HEK293T (cell line): ENCODE results near the gene POLN.

Experiments
- BHLHE40 ChIP-seq: fragments of 450-650 bp; IDR thresholded peaks from 2 replicates; pipeline ENCODE4 v1.6.1; 2016; ENCODE audit warnings: mild to moderate bottlenecking, moderate library complexity, borderline replicate concordance
- ELF4 ChIP-seq: fragments of 450-650 bp; IDR thresholded peaks from 2 replicates; pipeline ENCODE4 v1.6.1; 2017; ENCODE audit warnings: antibody characterized with exemption
- SP1 ChIP-seq: fragments of 450-650 bp; IDR thresholded peaks from 2 replicates; pipeline ENCODE4 v1.6.1; 2017

GRCh38 chr4:2126309-2127043 lies 115.4 kb downstream of the POLN start:
- TF ChIP-seq SP1, result no peak
- TF ChIP-seq BHLHE40, result no peak
- TF ChIP-seq ELF4, result no peak
